ENCODE results near the gene RBP7.
"Not testable (repeated sequence)": the region's sequence is repeated elsewhere in the genome, so short reads cannot be mapped to it uniquely, and the experiment has no call there.

RBP7 gene

GRCh38 chr1:10027027-10027426 lies 30.0 kb downstream of the RBP7 start:
- no peak for DNase-seq
- ChIA-PET POLR2A (no interaction called here), CTCF (interaction anchor here (0.7 kb wide), 1 partner anchor 136 kb away, joined by 3 read pairs; no protein-coding TSS in a partner anchor)
- Histone ChIP-seq H3K9me3 (ENCODE audit: control extremely low read depth in 1 of 5, control insufficient read depth in 4 of 5, insufficient read depth in 2 of 5, low read depth in 1 of 5, low read length in 4 of 5) (no peaks in the 10 kb centered on the region), H3K27me3 (replicated peaks in 2 of 5; ENCODE audit: control insufficient read depth in 4 of 5, insufficient read depth in 5 of 5, low read length in 4 of 5) (no peaks in the 10 kb centered on the region), H3K36me3 (ENCODE audit: control insufficient read depth in 4 of 4, insufficient read depth in 4 of 4, low read length in 3 of 4) (no peaks in the 10 kb centered on the region), H3K27ac (ENCODE audit: insufficient read depth in 1 of 2, low read depth in 1 of 2, low read length in 2 of 2, poor library complexity in 1 of 2, severe bottlenecking in 2 of 2) (no peak overlapping the region), H3K4me1 (ENCODE audit: control extremely low read depth in 1 of 4, control insufficient read depth in 4 of 4, insufficient read depth in 4 of 4, low read length in 3 of 4) (peaks cover 0 to 2% (median 0%) of the 10 kb centered on the region in 4 experiments), H3K4me3 (ENCODE audit: control insufficient read depth in 1 of 7, extremely low read depth in 1 of 7, insufficient read depth in 4 of 7, low read depth in 2 of 7, low read length in 6 of 7) (no peak overlapping the region)

- peaks cover 6 to 17% (median 10%) of the 10 kb centered on the region in 4 experiments for H3K4me1 ChIP-seq (ENCODE audit: control extremely low read depth in 1 of 4, control insufficient read depth in 4 of 4, insufficient read depth in 4 of 4, low read length in 3 of 4)
- CTCF ChIA-PET; POLR2A ChIA-PET; DNase-seq; H3K36me3 ChIP-seq (ENCODE audit: control insufficient read depth in 4 of 4, insufficient read depth in 4 of 4, low read length in 3 of 4); H3K27ac ChIP-seq (ENCODE audit: insufficient read depth in 1 of 2, low read depth in 1 of 2, low read length in 2 of 2, poor library complexity in 1 of 2, severe bottlenecking in 2 of 2); H3K9me3 ChIP-seq (ENCODE audit: control extremely low read depth in 1 of 5, control insufficient read depth in 4 of 5, insufficient read depth in 2 of 5, low read depth in 1 of 5, low read length in 4 of 5); H3K27me3 ChIP-seq (replicated peaks in 2 of 5; ENCODE audit: control insufficient read depth in 4 of 5, insufficient read depth in 5 of 5, low read length in 4 of 5); H3K4me3 ChIP-seq (ENCODE audit: control insufficient read depth in 1 of 7, extremely low read depth in 1 of 7, insufficient read depth in 4 of 7, low read depth in 2 of 7, low read length in 6 of 7): not testable (repeated sequence)
- WGBS (ENCODE audit: insufficient coverage) = 95% methylated on average over 15 of the region's 24 CpGs
These were observed 32.0 kb downstream of the RBP7 start for GRCh38 chr1:10028956-10029500.

- CTCF ChIA-PET = no interaction called here
- no peak overlapping the region for H3K4me3 ChIP-seq (ENCODE audit: control insufficient read depth in 1 of 7, extremely low read depth in 1 of 7, insufficient read depth in 4 of 7, low read depth in 2 of 7, low read length in 6 of 7)
- WGBS (ENCODE audit: insufficient coverage) = no CpG with 5 or more reads among the region's 3 CpGs
- POLR2A ChIA-PET = no interaction called here
- H3K27me3 ChIP-seq (replicated peaks in 2 of 5; ENCODE audit: control insufficient read depth in 4 of 5, insufficient read depth in 5 of 5, low read length in 4 of 5) = no peaks in the 10 kb centered on the region
- peaks cover 0 to 2% (median 0%) of the 10 kb centered on the region in 4 experiments for H3K36me3 ChIP-seq (ENCODE audit: control insufficient read depth in 4 of 4, insufficient read depth in 4 of 4, low read length in 3 of 4)
- H3K27ac ChIP-seq (ENCODE audit: insufficient read depth in 1 of 2, low read depth in 1 of 2, low read length in 2 of 2, poor library complexity in 1 of 2, severe bottlenecking in 2 of 2) = no peak overlapping the region
- H3K9me3 ChIP-seq (ENCODE audit: control extremely low read depth in 1 of 5, control insufficient read depth in 4 of 5, insufficient read depth in 2 of 5, low read depth in 1 of 5, low read length in 4 of 5) = no peaks in the 10 kb centered on the region
- peaks cover 13 to 24% (median 18%) of the 10 kb centered on the region in 4 experiments for H3K4me1 ChIP-seq (ENCODE audit: control extremely low read depth in 1 of 4, control insufficient read depth in 4 of 4, insufficient read depth in 4 of 4, low read length in 3 of 4)
- DNase-seq = no peak
These were observed 34.4 kb downstream of the RBP7 start for GRCh38 chr1:10031461-10031860.

- WGBS (ENCODE audit: insufficient coverage) = 0% methylated on average over 50 of the region's 73 CpGs
- Histone ChIP-seq H3K4me3 (ENCODE audit: control insufficient read depth in 1 of 7, extremely low read depth in 1 of 7, insufficient read depth in 4 of 7, low read depth in 2 of 7, low read length in 6 of 7) (peak within 1 kb of the TSS; percentile 93 to 100 (median 98)), H3K4me1 (ENCODE audit: control extremely low read depth in 1 of 4, control insufficient read depth in 4 of 4, insufficient read depth in 4 of 4, low read length in 3 of 4) (peaks cover 13 to 23% (median 18%) of the 10 kb centered on the region in 4 experiments), H3K27ac (ENCODE audit: insufficient read depth in 1 of 2, low read depth in 1 of 2, low read length in 2 of 2, poor library complexity in 1 of 2, severe bottlenecking in 2 of 2) (peak within 1 kb of the TSS; percentile 85 to 93), H3K27me3 (replicated peaks in 2 of 5; ENCODE audit: control insufficient read depth in 4 of 5, insufficient read depth in 5 of 5, low read length in 4 of 5) (no peaks in the 10 kb centered on the region), H3K9me3 (ENCODE audit: control extremely low read depth in 1 of 5, control insufficient read depth in 4 of 5, insufficient read depth in 2 of 5, low read depth in 1 of 5, low read length in 4 of 5) (no peaks in the 10 kb centered on the region), H3K36me3 (ENCODE audit: control insufficient read depth in 4 of 4, insufficient read depth in 4 of 4, low read length in 3 of 4) (peaks cover 1 to 6% (median 4%) of the 10 kb centered on the region in 4 experiments)
- CTCF ChIA-PET = interaction anchor here (0.5 to 2.2 kb wide), 4 partner anchors 14 to 161 kb away, joined by 3 to 6 read pairs (median 5); partner anchors contain the start of genes LZIC and NMNAT1
- peak; percentile 98 to 99 (median 99) for DNase-seq
- POLR2A ChIA-PET = interaction anchor here (1.0 kb wide), 1 partner anchor 41 kb away, joined by 4 read pairs; no protein-coding TSS in a partner anchor
These were observed 35.7 kb downstream of the RBP7 start, which contains the start of gene UBE4B for GRCh38 chr1:10032590-10033358. Gene UBE4B (plus strand): TSS chr1:10032958. CDS start chr1:10033671, 713 bp downstream.

- POLR2A ChIA-PET = interaction anchor here (1.0 kb wide), 1 partner anchor 41 kb away, joined by 4 read pairs; no protein-coding TSS in a partner anchor
- no peaks in the 10 kb centered on the region for H3K27me3 ChIP-seq (replicated peaks in 2 of 5; ENCODE audit: control insufficient read depth in 4 of 5, insufficient read depth in 5 of 5, low read length in 4 of 5)
- H3K27ac ChIP-seq (ENCODE audit: insufficient read depth in 1 of 2, low read depth in 1 of 2, low read length in 2 of 2, poor library complexity in 1 of 2, severe bottlenecking in 2 of 2) = peak overlapping the region; percentile 85 to 93
- no peaks in the 10 kb centered on the region for H3K9me3 ChIP-seq (ENCODE audit: control extremely low read depth in 1 of 5, control insufficient read depth in 4 of 5, insufficient read depth in 2 of 5, low read depth in 1 of 5, low read length in 4 of 5)
- WGBS (ENCODE audit: insufficient coverage) = 0% methylated on average over 7 of the region's 19 CpGs
- CTCF ChIA-PET = interaction anchor here (0.5 to 2.2 kb wide), 5 partner anchors 14 to 183 kb away, joined by 3 to 6 read pairs (median 5); partner anchors contain the start of genes LZIC and NMNAT1
- peak in 2 of 3 donors; percentile 25 to 48 for DNase-seq
- H3K36me3 ChIP-seq (ENCODE audit: control insufficient read depth in 4 of 4, insufficient read depth in 4 of 4, low read length in 3 of 4) = peaks cover 4 to 9% (median 8%) of the 10 kb centered on the region in 4 experiments
- peaks cover 13 to 23% (median 18%) of the 10 kb centered on the region in 4 experiments for H3K4me1 ChIP-seq (ENCODE audit: control extremely low read depth in 1 of 4, control insufficient read depth in 4 of 4, insufficient read depth in 4 of 4, low read length in 3 of 4)
- H3K4me3 ChIP-seq (ENCODE audit: control insufficient read depth in 1 of 7, extremely low read depth in 1 of 7, insufficient read depth in 4 of 7, low read depth in 2 of 7, low read length in 6 of 7) = peak overlapping the region; percentile 93 to 100 (median 98)
These were observed 36.4 kb downstream of the RBP7 start for GRCh38 chr1:10033359-10033845.

- POLR2A ChIA-PET = no interaction called here
These were observed 45.7 kb downstream of the RBP7 start for GRCh38 chr1:10042746-10043145.

More at GRCh38 chr1:10042746-10043145, 45.7 kb downstream of the RBP7 start:
- H3K4me3 ChIP-seq (ENCODE audit: control insufficient read depth in 1 of 7, extremely low read depth in 1 of 7, insufficient read depth in 4 of 7, low read depth in 2 of 7, low read length in 6 of 7) = no peak overlapping the region
- WGBS (ENCODE audit: insufficient coverage) = 96% methylated on average over 4 of the region's 4 CpGs
- CTCF ChIA-PET = interaction anchor here (0.6 kb wide), 1 partner anchor 60 kb away, joined by 3 read pairs; no protein-coding TSS in a partner anchor
- no peak for DNase-seq
- H3K27me3 ChIP-seq (replicated peaks in 2 of 5; ENCODE audit: control insufficient read depth in 4 of 5, insufficient read depth in 5 of 5, low read length in 4 of 5) = no peaks in the 10 kb centered on the region
- no peak overlapping the region for H3K27ac ChIP-seq (ENCODE audit: insufficient read depth in 1 of 2, low read depth in 1 of 2, low read length in 2 of 2, poor library complexity in 1 of 2, severe bottlenecking in 2 of 2)
- H3K36me3 ChIP-seq (ENCODE audit: control insufficient read depth in 4 of 4, insufficient read depth in 4 of 4, low read length in 3 of 4) = peaks cover 9 to 28% (median 17%) of the 10 kb centered on the region in 4 experiments
- peaks cover 0 to 6% (median 0%) of the 10 kb centered on the region in 4 experiments for H3K4me1 ChIP-seq (ENCODE audit: control extremely low read depth in 1 of 4, control insufficient read depth in 4 of 4, insufficient read depth in 4 of 4, low read length in 3 of 4)
- H3K9me3 ChIP-seq (ENCODE audit: control extremely low read depth in 1 of 5, control insufficient read depth in 4 of 5, insufficient read depth in 2 of 5, low read depth in 1 of 5, low read length in 4 of 5) = no peaks in the 10 kb centered on the region

Measured in common myeloid progenitor, CD34-positive (primary cell).